BLaER1 treated with 17β-estradiol and CSF1 and Interleukin-3, amounts not matched to agents 10 nM and 100 nM (cell line): Measurements from ENCODE around the gene SMARCA2.

ENCODE experiments used
- H3K27ac ChIP-seq, 11 experiments: shearing (Covaris generic); formaldehyde crosslinking; 2 replicates each; pipeline ENCODE4 v1.8.1; 2022
- H3K27me3 ChIP-seq, 11 experiments: shearing (Covaris generic); formaldehyde crosslinking; 2 replicates each; pipeline ENCODE4 v1.8.1; 2022
- H3K36me3 ChIP-seq, 11 experiments: shearing (Covaris generic); formaldehyde crosslinking; 2 replicates each; pipeline ENCODE4 v1.8.1; 2022
- H3K4me1 ChIP-seq, 10 experiments: shearing (Covaris generic); formaldehyde crosslinking; 2 replicates each; pipeline ENCODE4 v1.8.1; 2022
- H3K4me2 ChIP-seq, 11 experiments: shearing (Covaris generic); formaldehyde crosslinking; 2 replicates each; pipeline ENCODE4 v1.8.1; 2022
- H3K4me3 ChIP-seq, 10 experiments: shearing (Covaris generic); formaldehyde crosslinking; 2 replicates each; pipeline ENCODE4 v1.8.1; 2022
- H3K9ac ChIP-seq, 11 experiments: shearing (Covaris generic); formaldehyde crosslinking; 2 replicates each; pipeline ENCODE4 v1.8.1; 2022
- H3K9me3 ChIP-seq, 11 experiments: shearing (Covaris generic); formaldehyde crosslinking; replicated peaks in 1 of 11; 2 replicates each; pipeline ENCODE4 v1.8.1; 2022
- H4K20me1 ChIP-seq, 11 experiments: shearing (Covaris generic); formaldehyde crosslinking; 2 replicates each; pipeline ENCODE4 v1.8.1; 2022
- Cebpa-rat ChIP-seq, 11 experiments: shearing (Covaris generic); IDR thresholded peaks; 2 replicates each; pipeline ENCODE4 v1.8.1; 2022

The SMARCA2 gene

GRCh38 chr9:2026220-2026997 is 11.3 kb downstream of the SMARCA2 start:
- Histone ChIP-seq H3K4me1 (peaks cover 54 to 74% (median 57%) of the 10 kb centered on the region in 10 experiments), H3K36me3 (peaks cover 17 to 38% (median 28%) of the 10 kb centered on the region in 11 experiments), H3K27me3 (no peaks in the 10 kb centered on the region), H3K9ac (peak overlapping the region in 1 of 11 experiments; percentile 16; a peak in 2 of 22 replicates), H3K4me2 (peak overlapping the region; percentile 49 to 78 (median 57)), H4K20me1 (peaks cover 28 to 100% (median 94%) of the 10 kb centered on the region in 11 experiments; a peak in 20 of 22 replicates), H3K9me3 (no peaks in the 10 kb centered on the region), H3K4me3 (no peak overlapping the region), H3K27ac (peak overlapping the region in 8 of 11 experiments; percentile 12 to 50 (median 44); a peak in 10 of 22 replicates)
- TF ChIP-seq Cebpa-rat (IDR thresholded peaks at IDR 0.05): no peak

DNA sequence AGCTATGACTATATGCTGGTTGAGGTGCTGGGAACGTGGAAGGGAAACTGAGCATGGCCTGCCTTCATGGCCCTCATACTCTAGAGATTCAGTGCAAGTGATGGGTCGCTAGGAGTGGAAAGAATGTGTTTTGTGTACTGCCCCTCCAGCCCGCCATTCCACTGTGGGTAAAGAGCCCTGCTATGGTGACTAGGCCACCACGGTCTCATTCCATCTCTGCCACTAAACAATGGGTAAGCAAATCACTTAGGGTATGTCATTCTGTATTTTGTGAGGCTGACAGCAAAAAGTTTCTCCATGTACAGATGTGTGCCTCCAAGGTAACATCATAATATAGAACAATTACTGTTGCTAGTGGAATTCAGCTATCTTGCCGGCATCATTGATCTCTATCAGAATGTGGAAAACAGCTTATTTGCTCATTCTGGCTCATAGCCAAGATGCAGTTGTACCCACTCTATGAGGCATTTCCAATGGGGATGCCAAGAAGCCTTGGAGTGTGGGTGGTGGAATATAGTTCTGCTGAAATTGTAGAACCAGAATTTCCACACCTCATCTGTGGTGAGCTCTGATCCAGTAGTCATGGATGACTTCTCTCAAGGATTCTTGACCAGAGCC is 12.5 kb downstream of the SMARCA2 start:
- peaks cover 27 to 51% (median 40%) of the 10 kb centered on the region in 11 experiments for H3K36me3 ChIP-seq
- peaks cover 44 to 75% (median 46%) of the 10 kb centered on the region in 10 experiments for H3K4me1 ChIP-seq
- no peak overlapping the region for H3K4me3 ChIP-seq
- peaks cover 28 to 100% (median 91%) of the 10 kb centered on the region in 11 experiments; a peak in 20 of 22 replicates for H4K20me1 ChIP-seq
- peak overlapping the region in 3 of 11 experiments; percentile 50 to 61 (median 55); a peak in 3 of 22 replicates for H3K4me2 ChIP-seq
- no peak overlapping the region for H3K27ac ChIP-seq
- H3K9ac ChIP-seq: no peak overlapping the region
- TF ChIP-seq Cebpa-rat (IDR thresholded peaks at IDR 0.05): no peak
- H3K9me3 ChIP-seq: no peaks in the 10 kb centered on the region
- no peaks in the 10 kb centered on the region for H3K27me3 ChIP-seq

DNA sequence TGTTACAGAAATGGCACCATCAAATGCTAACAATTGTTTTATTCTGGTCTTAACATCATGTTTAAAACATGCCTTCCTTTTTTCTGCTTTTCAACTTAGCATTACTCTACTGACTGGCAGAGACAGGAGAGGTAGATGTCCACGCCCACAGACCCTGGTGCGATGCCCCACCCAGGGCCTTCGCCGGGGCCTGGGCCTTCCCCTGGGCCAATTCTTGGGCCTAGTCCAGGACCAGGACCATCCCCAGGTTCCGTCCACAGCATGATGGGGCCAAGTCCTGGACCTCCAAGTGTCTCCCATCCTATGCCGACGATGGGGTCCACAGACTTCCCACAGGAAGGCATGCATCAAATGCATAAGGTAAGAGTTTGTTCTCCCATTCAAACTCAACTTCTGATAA is 13.7 kb downstream of the SMARCA2 start:
- H3K4me3 ChIP-seq: no peak overlapping the region
- no peaks in the 10 kb centered on the region for H3K27me3 ChIP-seq
- no peak for TF ChIP-seq Cebpa-rat (IDR thresholded peaks at IDR 0.05)
- H3K36me3 ChIP-seq: peaks cover 39 to 63% (median 53%) of the 10 kb centered on the region in 11 experiments
- H3K27ac ChIP-seq: no peak overlapping the region
- H3K4me2 ChIP-seq: no peak overlapping the region
- no peaks in the 10 kb centered on the region for H3K9me3 ChIP-seq
- H3K4me1 ChIP-seq: peaks cover 32 to 62% (median 33%) of the 10 kb centered on the region in 10 experiments
- peaks cover 23 to 95% (median 78%) of the 10 kb centered on the region in 11 experiments; a peak in 20 of 22 replicates for H4K20me1 ChIP-seq
- no peak overlapping the region for H3K9ac ChIP-seq

DNA sequence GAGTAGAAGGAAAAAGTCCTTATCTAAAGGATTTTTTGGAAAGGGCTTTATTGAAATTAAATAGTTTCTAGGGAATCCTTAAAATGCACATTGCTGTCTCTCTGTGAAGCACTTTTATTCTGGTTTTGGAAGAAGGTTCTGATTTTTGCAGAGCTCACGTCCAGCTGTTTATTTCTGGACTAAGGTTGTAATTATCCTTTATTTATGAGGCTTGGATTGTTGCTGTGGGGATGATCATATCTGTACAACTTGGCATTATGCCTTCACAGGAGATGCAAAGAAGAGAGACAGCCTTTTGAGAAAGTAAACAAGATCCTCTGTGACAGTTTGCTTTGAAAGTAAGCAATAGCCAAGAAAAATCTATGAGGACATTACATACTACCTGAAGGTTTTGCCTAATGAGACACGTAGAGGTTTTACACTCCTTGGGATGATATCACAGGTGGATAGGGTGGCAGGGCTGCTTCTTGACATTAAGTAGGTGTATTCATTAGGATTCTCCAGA is 14.6 kb downstream of the SMARCA2 start:
- Histone ChIP-seq H3K4me3 (no peak overlapping the region), H3K4me1 (peaks cover 24 to 54% (median 25%) of the 10 kb centered on the region in 10 experiments), H3K4me2 (no peak overlapping the region), H4K20me1 (peaks cover 15 to 88% (median 70%) of the 10 kb centered on the region in 11 experiments; a peak in 20 of 22 replicates), H3K36me3 (peaks cover 42 to 71% (median 61%) of the 10 kb centered on the region in 11 experiments), H3K27ac (no peak overlapping the region), H3K9me3 (no peaks in the 10 kb centered on the region), H3K27me3 (no peaks in the 10 kb centered on the region), H3K9ac (no peak overlapping the region)
- no peak for TF ChIP-seq Cebpa-rat (IDR thresholded peaks at IDR 0.05)

DNA sequence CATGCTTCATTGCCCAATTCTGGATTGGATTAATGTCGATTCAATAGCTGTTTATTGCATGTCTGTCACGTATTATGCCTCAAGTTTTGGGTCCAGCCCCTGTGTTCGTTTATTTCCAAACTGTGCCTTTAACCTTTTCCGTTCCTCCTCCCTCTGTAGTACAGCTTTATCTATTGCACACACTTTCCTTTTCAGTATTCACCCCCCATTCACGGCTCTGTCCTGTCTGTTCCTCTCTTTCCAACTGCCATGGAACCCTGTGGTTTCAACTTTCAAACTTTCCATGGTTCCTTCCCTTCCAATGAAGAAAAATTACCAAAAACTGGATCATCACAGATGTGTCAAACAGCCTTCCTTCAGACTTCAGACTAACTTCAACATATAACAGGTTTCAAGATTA is 17.1 kb downstream of the SMARCA2 start:
- Histone ChIP-seq H3K27ac (no peak overlapping the region), H3K9ac (no peak overlapping the region), H3K4me1 (peaks cover 0 to 29% (median under 1%) of the 10 kb centered on the region in 10 experiments; a peak in 9 of 20 replicates), H4K20me1 (peaks cover 6 to 69% (median 47%) of the 10 kb centered on the region in 11 experiments; a peak in 19 of 22 replicates), H3K4me3 (no peak overlapping the region), H3K27me3 (no peaks in the 10 kb centered on the region), H3K36me3 (peaks cover 54 to 91% (median 84%) of the 10 kb centered on the region in 11 experiments), H3K4me2 (peak overlapping the region in 2 of 11 experiments; percentile 26 to 59; a peak in 1 of 22 replicates), H3K9me3 (no peaks in the 10 kb centered on the region)
- TF ChIP-seq Cebpa-rat (IDR thresholded peaks at IDR 0.05): no peak

- no peak overlapping the region for H3K4me2 ChIP-seq
- peaks cover 84 to 100% (median 97%) of the 10 kb centered on the region in 11 experiments for H3K36me3 ChIP-seq
- no peak overlapping the region for H3K9ac ChIP-seq
- no peak for TF ChIP-seq Cebpa-rat (IDR thresholded peaks at IDR 0.05)
- H3K27me3 ChIP-seq: no peaks in the 10 kb centered on the region
- H3K4me3 ChIP-seq: no peak overlapping the region
- H3K9me3 ChIP-seq: peaks cover 0 to 7% (median 0%) of the 10 kb centered on the region in 11 experiments; a peak in 1 of 22 replicates
- H4K20me1 ChIP-seq: peaks cover 0 to 56% (median 5%) of the 10 kb centered on the region in 11 experiments; a peak in 9 of 22 replicates
- H3K27ac ChIP-seq: no peak overlapping the region
- H3K4me1 ChIP-seq: peaks cover 0 to 16% (median 8%) of the 10 kb centered on the region in 10 experiments; a peak in 15 of 20 replicates
Observed at GRCh38 chr9:2036844-2037243, 21.7 kb downstream of the SMARCA2 start.

DNA sequence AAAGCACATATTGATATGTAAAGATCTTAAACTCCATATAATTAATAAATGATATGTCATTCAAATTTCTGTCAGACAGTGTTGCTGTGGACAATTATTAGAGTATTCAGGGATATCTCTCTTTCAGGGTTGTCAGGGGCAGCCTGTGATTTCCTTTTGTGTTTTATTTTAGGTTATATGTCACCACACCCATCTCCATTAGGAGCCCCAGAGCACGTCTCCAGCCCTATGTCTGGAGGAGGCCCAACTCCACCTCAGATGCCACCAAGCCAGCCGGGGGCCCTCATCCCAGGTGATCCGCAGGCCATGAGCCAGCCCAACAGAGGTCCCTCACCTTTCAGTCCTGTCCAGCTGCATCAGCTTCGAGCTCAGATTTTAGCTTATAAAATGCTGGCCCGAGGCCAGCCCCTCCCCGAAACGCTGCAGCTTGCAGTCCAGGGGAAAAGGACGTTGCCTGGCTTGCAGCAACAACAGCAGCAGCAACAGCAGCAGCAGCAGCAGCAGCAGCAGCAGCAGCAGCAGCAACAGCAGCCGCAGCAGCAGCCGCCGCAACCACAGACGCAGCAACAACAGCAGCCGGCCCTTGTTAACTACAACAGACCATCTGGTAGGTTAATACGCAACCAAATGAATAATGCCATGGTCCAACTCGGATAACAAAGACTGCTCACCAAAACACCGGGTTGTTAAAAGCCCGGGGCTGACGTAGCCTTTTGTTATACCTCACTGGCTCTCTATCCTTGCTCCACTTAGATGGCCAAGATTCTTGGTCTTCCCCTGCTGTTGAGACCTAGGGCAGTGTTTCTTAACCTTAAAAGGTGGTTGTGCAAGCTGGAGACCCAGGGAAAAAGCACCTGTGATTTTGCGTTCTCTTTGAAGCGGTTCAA is 24.4 kb downstream of the SMARCA2 start:
- TF ChIP-seq Cebpa-rat (IDR thresholded peaks at IDR 0.05): no peak
- no peak overlapping the region for H3K9ac ChIP-seq
- no peak overlapping the region for H3K27ac ChIP-seq
- H3K36me3 ChIP-seq: peaks cover 68 to 89% (median 83%) of the 10 kb centered on the region in 11 experiments
- H4K20me1 ChIP-seq: peaks cover 0 to 65% (median 0%) of the 10 kb centered on the region in 11 experiments; a peak in 6 of 22 replicates
- H3K27me3 ChIP-seq: no peaks in the 10 kb centered on the region
- H3K4me1 ChIP-seq: peaks cover 26 to 38% (median 33%) of the 10 kb centered on the region in 10 experiments
- no peak overlapping the region for H3K4me2 ChIP-seq
- no peak overlapping the region for H3K4me3 ChIP-seq
- H3K9me3 ChIP-seq: peaks cover 0 to 7% (median 0%) of the 10 kb centered on the region in 11 experiments; a peak in 1 of 22 replicates

GRCh38 chr9:2040828-2041227 is 25.7 kb downstream of the SMARCA2 start:
- Histone ChIP-seq H3K36me3 (peaks cover 57 to 89% (median 85%) of the 10 kb centered on the region in 11 experiments), H3K27me3 (no peaks in the 10 kb centered on the region), H3K4me2 (no peak overlapping the region), H3K4me1 (peaks cover 26 to 39% (median 34%) of the 10 kb centered on the region in 10 experiments), H3K27ac (no peak overlapping the region), H4K20me1 (peaks cover 0 to 72% (median 0%) of the 10 kb centered on the region in 11 experiments; a peak in 6 of 22 replicates), H3K4me3 (no peak overlapping the region), H3K9ac (no peak overlapping the region), H3K9me3 (peaks cover 0 to 7% (median 0%) of the 10 kb centered on the region in 11 experiments; a peak in 1 of 22 replicates)
- TF ChIP-seq Cebpa-rat (IDR thresholded peaks at IDR 0.05): no peak
